Activated naive CD4-positive, alpha-beta T cell treated with anti-CD3 and anti-CD28 coated beads, Interleukin-2, amount 50 U/mL, for 24 hours (primary cell): ENCODE results near the gene SPATS2L.

ENCODE experiments used
- H3K27ac Mint-ChIP-seq: one replicate; pipeline ENCODE4 v1.8.0; 2021; ENCODE audit warnings: mild to moderate bottlenecking, mixed read lengths
- H3K27me3 Mint-ChIP-seq: one replicate; pipeline ENCODE4 v1.8.0; 2021; ENCODE audit warnings: mixed read lengths
- H3K36me3 Mint-ChIP-seq: one replicate; pipeline ENCODE4 v1.8.0; 2021; ENCODE audit warnings: mixed read lengths
- H3K4me1 Mint-ChIP-seq: one replicate; pipeline ENCODE4 v1.8.0; 2021; ENCODE audit warnings: mixed read lengths
- H3K4me3 Mint-ChIP-seq: one replicate; pipeline ENCODE4 v1.8.0; 2021; ENCODE audit warnings: mild to moderate bottlenecking, mixed read lengths
- H3K9me3 Mint-ChIP-seq: one replicate; pipeline ENCODE4 v1.8.0; 2021; ENCODE audit warnings: mixed read lengths

Gene SPATS2L

DNA sequence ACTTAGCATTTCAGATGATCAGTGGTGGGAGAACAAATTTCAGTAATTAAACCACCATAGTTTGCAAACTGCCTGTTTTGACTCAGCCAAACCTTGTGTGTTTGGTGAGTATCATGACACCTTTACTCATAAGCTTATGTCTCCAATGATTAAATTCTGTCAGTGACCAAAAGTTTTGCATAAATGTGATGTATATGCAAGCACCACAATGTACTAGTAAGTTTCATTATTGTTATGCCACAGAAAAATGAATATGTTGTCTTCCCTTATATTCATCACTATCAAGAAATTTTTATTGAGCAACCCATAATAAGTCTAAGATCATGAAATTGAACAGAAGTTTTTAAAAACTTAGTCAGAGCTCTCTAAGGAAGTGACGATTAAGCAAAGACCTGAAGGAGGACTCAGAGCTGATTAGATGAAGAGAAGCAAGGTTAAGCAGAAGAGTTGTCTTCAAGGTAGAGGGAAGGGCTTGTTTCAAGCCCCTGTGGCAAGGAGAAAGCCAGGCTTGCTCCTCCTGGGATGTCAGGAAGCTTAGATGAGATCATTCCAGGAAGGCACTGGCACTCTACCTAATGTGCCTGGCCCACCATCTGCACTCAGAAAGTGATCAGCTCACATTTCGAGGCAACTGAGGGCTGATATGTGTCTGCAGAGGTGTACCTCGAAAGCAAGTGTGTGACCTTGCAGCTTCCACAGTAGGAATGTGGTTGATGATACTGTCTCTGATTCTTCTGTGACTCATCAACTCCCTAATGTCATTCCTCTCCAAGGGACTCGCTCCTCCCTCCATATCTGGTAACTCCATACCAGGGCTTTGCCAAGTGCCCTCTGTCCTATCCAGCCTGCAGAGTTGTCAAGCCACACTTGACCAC lies 148.7 kb downstream of the SPATS2L start:
- Mint-ChIP-seq H3K27ac (peak overlapping the region; percentile 26), H3K36me3 (no peaks in the 10 kb centered on the region), H3K9me3 (no peaks in the 10 kb centered on the region), H3K4me3 (no peak overlapping the region), H3K27me3 (no peaks in the 10 kb centered on the region), H3K4me1 (peaks cover 13% of the 10 kb centered on the region)

DNA sequence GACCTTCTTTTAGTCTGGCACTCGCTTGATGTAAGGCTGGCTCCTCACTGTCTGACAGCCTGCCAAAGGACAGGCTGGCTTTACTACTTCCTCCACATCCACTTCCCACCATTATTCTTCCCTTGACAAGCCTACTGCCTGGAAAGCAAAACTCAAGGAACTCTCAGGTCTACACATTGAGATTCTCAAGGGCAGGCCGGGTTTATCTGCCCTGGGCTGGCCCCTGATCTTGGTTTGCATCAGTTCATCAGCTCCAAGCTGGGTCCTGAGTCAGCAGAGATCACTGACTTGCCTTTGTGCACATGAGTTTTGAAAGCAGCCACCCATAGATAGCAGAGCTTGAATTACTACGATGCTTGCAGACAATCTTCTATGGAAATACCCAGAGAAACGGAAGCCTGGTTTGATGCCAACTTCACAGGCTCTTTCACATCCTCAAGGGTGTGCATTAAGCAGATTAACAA lies 149.5 kb downstream of the SPATS2L start:
- H3K27me3 Mint-ChIP-seq: no peaks in the 10 kb centered on the region
- no peak overlapping the region for H3K4me3 Mint-ChIP-seq
- H3K36me3 Mint-ChIP-seq: no peaks in the 10 kb centered on the region
- H3K9me3 Mint-ChIP-seq: no peaks in the 10 kb centered on the region
- peaks cover 13% of the 10 kb centered on the region for H3K4me1 Mint-ChIP-seq
- peak overlapping the region; percentile 17 for H3K27ac Mint-ChIP-seq

GRCh38 chr2:200456567-200456966 lies 150.1 kb downstream of the SPATS2L start:
- H3K4me3 Mint-ChIP-seq: no peak overlapping the region
- H3K9me3 Mint-ChIP-seq: no peaks in the 10 kb centered on the region
- no peak overlapping the region for H3K27ac Mint-ChIP-seq
- no peaks in the 10 kb centered on the region for H3K27me3 Mint-ChIP-seq
- H3K36me3 Mint-ChIP-seq: no peaks in the 10 kb centered on the region
- peaks cover 13% of the 10 kb centered on the region for H3K4me1 Mint-ChIP-seq

GRCh38 chr2:200459101-200459500 lies 152.6 kb downstream of the SPATS2L start:
- Mint-ChIP-seq H3K36me3 (no peaks in the 10 kb centered on the region), H3K4me3 (no peak overlapping the region), H3K27ac (no peak overlapping the region), H3K4me1 (peaks cover 26% of the 10 kb centered on the region), H3K9me3 (no peaks in the 10 kb centered on the region), H3K27me3 (no peaks in the 10 kb centered on the region)

- H3K9me3 Mint-ChIP-seq: no peaks in the 10 kb centered on the region
- H3K36me3 Mint-ChIP-seq: no peaks in the 10 kb centered on the region
- no peaks in the 10 kb centered on the region for H3K27me3 Mint-ChIP-seq
- peaks cover 37% of the 10 kb centered on the region for H3K4me1 Mint-ChIP-seq
- no peak overlapping the region for H3K4me3 Mint-ChIP-seq
- peak overlapping the region; percentile 26 for H3K27ac Mint-ChIP-seq
These were observed 155.6 kb downstream of the SPATS2L start for GRCh38 chr2:200461846-200462710.

DNA sequence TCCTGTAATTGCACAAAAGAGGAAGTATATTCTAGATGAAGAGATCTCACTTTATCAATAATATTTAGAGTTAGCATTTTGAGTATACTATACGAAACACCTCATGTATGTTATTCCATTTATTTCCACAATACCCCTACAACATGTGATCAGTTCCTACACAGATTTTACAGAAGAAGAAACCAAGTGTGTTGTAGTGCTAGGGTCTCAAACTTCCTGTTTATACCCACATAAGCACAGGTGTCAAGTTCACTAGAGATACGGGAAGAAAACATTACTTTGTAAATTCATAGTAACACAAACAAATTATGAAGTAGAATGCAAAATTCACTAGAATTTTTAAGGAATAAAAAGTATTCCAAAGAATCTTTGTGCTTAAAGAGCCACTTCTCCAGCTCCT lies 157.0 kb downstream of the SPATS2L start:
- peak overlapping the region; percentile 69 for H3K27ac Mint-ChIP-seq
- no peaks in the 10 kb centered on the region for H3K9me3 Mint-ChIP-seq
- H3K4me1 Mint-ChIP-seq: peaks cover 51% of the 10 kb centered on the region
- no peak overlapping the region for H3K4me3 Mint-ChIP-seq
- no peaks in the 10 kb centered on the region for H3K36me3 Mint-ChIP-seq
- H3K27me3 Mint-ChIP-seq: no peaks in the 10 kb centered on the region

GRCh38 chr2:200466425-200467418 lies 160.2 kb downstream of the SPATS2L start:
- Mint-ChIP-seq H3K4me3 (peak overlapping the region; percentile 80), H3K4me1 (peaks cover 67% of the 10 kb centered on the region), H3K27me3 (no peaks in the 10 kb centered on the region), H3K27ac (peak overlapping the region; percentile 93), H3K9me3 (no peaks in the 10 kb centered on the region), H3K36me3 (no peaks in the 10 kb centered on the region)

GRCh38 chr2:200467806-200468681 lies 161.6 kb downstream of the SPATS2L start:
- H3K9me3 Mint-ChIP-seq: no peaks in the 10 kb centered on the region
- no peaks in the 10 kb centered on the region for H3K27me3 Mint-ChIP-seq
- H3K4me1 Mint-ChIP-seq: peaks cover 64% of the 10 kb centered on the region
- peak overlapping the region; percentile 80 for H3K4me3 Mint-ChIP-seq
- H3K36me3 Mint-ChIP-seq: no peaks in the 10 kb centered on the region
- H3K27ac Mint-ChIP-seq: peak overlapping the region; percentile 93

DNA sequence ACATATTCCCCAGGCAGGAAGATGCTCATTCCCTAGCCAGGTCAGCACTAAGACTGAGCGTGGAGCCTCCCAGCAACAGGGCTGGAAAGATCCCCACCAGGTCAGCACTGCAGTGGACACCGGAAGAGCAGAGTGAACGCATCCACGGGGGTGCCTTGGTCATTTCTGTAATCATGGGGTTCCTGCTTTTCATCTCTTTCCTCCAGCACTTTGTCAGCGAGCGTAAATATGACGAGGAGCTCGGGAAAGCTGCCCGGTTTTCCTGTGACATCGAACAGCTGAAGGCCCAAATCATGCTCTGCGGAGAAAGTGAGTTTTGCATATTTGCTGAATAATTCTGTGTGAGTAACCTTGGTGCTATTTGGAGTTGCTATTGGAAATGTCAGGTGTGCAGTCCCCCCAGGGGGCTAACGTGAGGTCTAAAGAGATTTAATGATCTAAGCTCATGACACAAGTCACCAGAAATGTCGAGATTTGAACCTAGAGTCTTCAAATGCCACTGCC lies 163.3 kb downstream of the SPATS2L start:
- Mint-ChIP-seq H3K36me3 (no peaks in the 10 kb centered on the region), H3K4me1 (peaks cover 51% of the 10 kb centered on the region), H3K27ac (no peak overlapping the region), H3K9me3 (no peaks in the 10 kb centered on the region), H3K4me3 (no peak overlapping the region), H3K27me3 (no peaks in the 10 kb centered on the region)

- peaks cover 48% of the 10 kb centered on the region for H3K4me1 Mint-ChIP-seq
- no peaks in the 10 kb centered on the region for H3K36me3 Mint-ChIP-seq
- H3K27me3 Mint-ChIP-seq: no peaks in the 10 kb centered on the region
- no peak overlapping the region for H3K27ac Mint-ChIP-seq
- no peaks in the 10 kb centered on the region for H3K9me3 Mint-ChIP-seq
- H3K4me3 Mint-ChIP-seq: no peak overlapping the region
These were observed 163.7 kb downstream of the SPATS2L start for GRCh38 chr2:200470230-200470629.

DNA sequence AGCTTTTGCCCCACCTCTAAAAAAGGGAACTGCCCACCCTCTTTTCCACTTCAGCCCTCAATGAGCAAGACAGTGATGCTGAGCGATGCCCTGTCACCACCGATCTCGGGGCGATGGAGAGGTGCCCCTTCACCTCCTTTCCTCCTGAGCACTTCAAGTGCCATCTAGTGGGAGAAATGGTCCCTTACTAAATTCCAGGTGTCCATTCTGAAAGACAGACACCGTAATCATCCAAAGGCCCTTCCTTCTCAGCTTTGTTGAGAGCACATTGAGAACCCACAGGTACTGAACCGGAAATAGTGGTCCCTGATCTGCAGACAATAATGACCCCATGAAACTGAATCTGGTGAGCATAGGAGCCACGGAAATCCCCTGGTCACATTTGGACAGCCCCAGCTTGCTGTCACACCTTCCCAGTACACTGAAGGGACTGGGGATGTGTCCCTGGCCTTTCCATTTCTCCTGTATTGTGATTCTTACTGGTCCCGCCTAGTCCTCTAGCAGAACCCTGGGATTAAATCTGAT lies 164.9 kb downstream of the SPATS2L start:
- H3K9me3 Mint-ChIP-seq: no peaks in the 10 kb centered on the region
- peaks cover 36% of the 10 kb centered on the region for H3K4me1 Mint-ChIP-seq
- H3K4me3 Mint-ChIP-seq: no peak overlapping the region
- no peak overlapping the region for H3K27ac Mint-ChIP-seq
- no peaks in the 10 kb centered on the region for H3K27me3 Mint-ChIP-seq
- H3K36me3 Mint-ChIP-seq: no peaks in the 10 kb centered on the region

GRCh38 chr2:200471928-200472645 lies 165.6 kb downstream of the SPATS2L start:
- H3K4me3 Mint-ChIP-seq: no peak overlapping the region
- no peaks in the 10 kb centered on the region for H3K36me3 Mint-ChIP-seq
- no peaks in the 10 kb centered on the region for H3K27me3 Mint-ChIP-seq
- no peaks in the 10 kb centered on the region for H3K9me3 Mint-ChIP-seq
- H3K27ac Mint-ChIP-seq: no peak overlapping the region
- peaks cover 29% of the 10 kb centered on the region for H3K4me1 Mint-ChIP-seq

- H3K4me3 Mint-ChIP-seq: no peak overlapping the region
- H3K27me3 Mint-ChIP-seq: no peaks in the 10 kb centered on the region
- no peaks in the 10 kb centered on the region for H3K36me3 Mint-ChIP-seq
- H3K4me1 Mint-ChIP-seq: peaks cover 21% of the 10 kb centered on the region
- H3K27ac Mint-ChIP-seq: no peak overlapping the region
- no peaks in the 10 kb centered on the region for H3K9me3 Mint-ChIP-seq
These were observed 166.5 kb downstream of the SPATS2L start for GRCh38 chr2:200472853-200473464.
